BJ (cell line): ENCODE data around the gene PUS1. TPM values are rescaled to one million over a fixed set of nuclear protein-coding genes. Genes with fewer than 3 reads are reported as not detected.

ENCODE experiments used
- CTCF ChIA-PET: fragments of 350-600 bp; formaldehyde crosslinking; extraction: SDS; loops from one replicate; lab custom pipeline; 2021; ENCODE audit warnings: antibody characterized with exemption, inconsistent platforms; lab: Yijun Ruan, JAX
- POLR2A ChIA-PET: fragments of 300-600 bp; sonication (Branson Sonifier 250); formaldehyde crosslinking; extraction: SDS; loops from one replicate; lab custom pipeline; 2021; ENCODE audit warnings: antibody characterized with exemption; lab: Charles Lee
- DNase-seq: peaks from one replicate; pipeline ENCODE4 v3.0.0-alpha.2; 2011; ENCODE audit warnings: low read depth
- H3K27me3 ChIP-seq: 2 replicates; pipeline ENCODE4 v1.6.0; 2011; ENCODE audit warnings: low read length; ENCODE audit not compliant: control insufficient read depth, insufficient read depth
- H3K36me3 ChIP-seq: 2 replicates; pipeline ENCODE4 v1.5.1; 2011; ENCODE audit warnings: low read length; ENCODE audit not compliant: control insufficient read depth, insufficient read depth
- H3K4me3 ChIP-seq: 2 replicates; pipeline ENCODE4 v1.5.1; 2011; ENCODE audit warnings: low read depth, mild to moderate bottlenecking, control low read depth, low read length
- polyA plus RNA-seq: library from polyadenylated mRNA; depleted of rRNA; stranded (reverse); fragments of >200 nt; gene quantifications from 2 replicates; pipeline ENCODE4 v1.2.3, GENCODE V29; 2011
- TF ChIP-seq, protein P1 (sequence below): IDR thresholded peaks from 2 replicates; pipeline ENCODE4 v1.5.1; 2011; ENCODE audit warnings: low read depth, mild to moderate bottlenecking, control low read depth, inconsistent platforms, low read length, moderate library complexity; ENCODE audit not compliant: insufficient read depth

PUS1 gene
- polyA plus RNA-seq, 1 experiment, result 21.2 TPM

DNA sequence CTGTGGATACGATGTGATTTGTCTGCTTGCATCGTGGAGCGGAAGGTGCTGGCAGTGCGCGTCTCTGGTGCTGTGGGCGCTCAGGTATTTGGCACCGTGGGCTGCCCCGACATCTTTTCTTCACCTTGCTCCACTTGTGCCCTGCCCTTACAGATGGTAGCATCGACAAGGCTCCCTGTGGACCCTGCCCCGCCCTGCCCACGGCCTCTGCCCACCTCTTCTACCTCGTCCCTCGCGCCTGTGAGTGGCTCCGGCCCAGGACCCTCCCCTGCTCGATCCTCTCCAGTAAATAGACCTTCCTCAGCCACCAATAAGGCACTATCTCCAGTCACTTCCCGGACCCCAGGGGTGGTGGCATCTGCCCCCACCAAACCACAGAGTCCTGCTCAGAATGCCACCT is 57.3 kb downstream of the PUS1 start:
- POLR2A ChIA-PET, result no interaction called here

DNA sequence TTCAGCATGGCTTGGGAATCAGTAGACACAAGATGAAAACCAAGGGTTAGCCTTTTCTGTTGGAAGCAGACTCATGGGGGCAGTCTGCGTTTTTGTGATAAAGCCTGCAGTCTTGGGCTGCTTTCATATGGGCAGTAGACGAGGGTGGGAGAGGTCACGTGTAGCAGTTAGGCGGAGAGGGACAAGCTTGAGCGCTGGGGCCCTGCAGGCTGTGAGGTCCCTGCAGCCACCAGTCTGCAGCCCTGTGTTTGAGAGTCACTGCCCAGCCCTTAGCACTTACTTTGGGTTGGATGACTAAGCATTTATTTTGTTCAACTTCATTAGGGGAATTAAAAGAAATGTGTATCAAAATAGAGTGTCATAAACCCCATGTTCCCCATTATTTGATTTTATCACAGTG is 57.8 kb downstream of the PUS1 start:
- peaks cover 31% of the 10 kb centered on the region for H3K36me3 ChIP-seq

More for the DNA sequence above, 57.3 kb downstream of the PUS1 start:
- CTCF ChIA-PET, result no interaction called here
- Histone ChIP-seq H3K36me3 (peaks cover 33% of the 10 kb centered on the region), H3K27me3 (no peaks in the 10 kb centered on the region), H3K4me3 (no peak overlapping the region)
- TF ChIP-seq, protein P1, sequence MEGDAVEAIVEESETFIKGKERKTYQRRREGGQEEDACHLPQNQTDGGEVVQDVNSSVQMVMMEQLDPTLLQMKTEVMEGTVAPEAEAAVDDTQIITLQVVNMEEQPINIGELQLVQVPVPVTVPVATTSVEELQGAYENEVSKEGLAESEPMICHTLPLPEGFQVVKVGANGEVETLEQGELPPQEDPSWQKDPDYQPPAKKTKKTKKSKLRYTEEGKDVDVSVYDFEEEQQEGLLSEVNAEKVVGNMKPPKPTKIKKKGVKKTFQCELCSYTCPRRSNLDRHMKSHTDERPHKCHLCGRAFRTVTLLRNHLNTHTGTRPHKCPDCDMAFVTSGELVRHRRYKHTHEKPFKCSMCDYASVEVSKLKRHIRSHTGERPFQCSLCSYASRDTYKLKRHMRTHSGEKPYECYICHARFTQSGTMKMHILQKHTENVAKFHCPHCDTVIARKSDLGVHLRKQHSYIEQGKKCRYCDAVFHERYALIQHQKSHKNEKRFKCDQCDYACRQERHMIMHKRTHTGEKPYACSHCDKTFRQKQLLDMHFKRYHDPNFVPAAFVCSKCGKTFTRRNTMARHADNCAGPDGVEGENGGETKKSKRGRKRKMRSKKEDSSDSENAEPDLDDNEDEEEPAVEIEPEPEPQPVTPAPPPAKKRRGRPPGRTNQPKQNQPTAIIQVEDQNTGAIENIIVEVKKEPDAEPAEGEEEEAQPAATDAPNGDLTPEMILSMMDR, result no peak
- no peak for DNase-seq

DNA sequence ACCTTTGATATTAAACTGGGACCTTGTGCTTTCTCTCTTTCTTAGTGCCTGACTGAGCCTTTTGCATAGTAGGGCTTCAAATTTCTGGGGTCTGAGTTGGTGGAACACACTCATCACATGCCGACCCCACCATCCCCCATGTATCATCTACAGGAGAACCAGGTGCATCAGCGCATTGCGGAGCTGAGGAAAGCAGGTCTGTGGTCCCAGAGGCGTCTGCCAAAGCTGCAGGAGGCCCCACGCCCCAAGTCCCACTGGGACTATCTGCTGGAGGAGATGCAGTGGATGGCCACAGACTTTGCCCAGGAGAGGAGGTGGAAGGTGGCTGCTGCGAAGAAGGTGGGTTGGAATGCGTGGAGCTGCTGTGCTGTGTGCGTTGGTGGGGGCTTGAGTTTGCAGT is 58.5 kb downstream of the PUS1 start:
- ChIA-PET POLR2A (no interaction called here), CTCF (interaction anchor here (3.9 kb wide), 1 partner anchor 13 kb away, joined by 11 read pairs; no protein-coding TSS in a partner anchor)
- Histone ChIP-seq H3K36me3 (peaks cover 32% of the 10 kb centered on the region), H3K4me3 (no peak overlapping the region), H3K27me3 (no peaks in the 10 kb centered on the region)
- no peak for DNase-seq
- TF ChIP-seq, protein P1, result no peak

More for the DNA sequence above, 57.8 kb downstream of the PUS1 start:
- POLR2A ChIA-PET, result no interaction called here
- no peak overlapping the region for H3K4me3 ChIP-seq
- CTCF ChIA-PET, result interaction anchor here (3.9 kb wide), 1 partner anchor 13 kb away, joined by 11 read pairs; no protein-coding TSS in a partner anchor
- TF ChIP-seq, protein P1, result no peak
- no peaks in the 10 kb centered on the region for H3K27me3 ChIP-seq
- DNase-seq, result no peak

DNA sequence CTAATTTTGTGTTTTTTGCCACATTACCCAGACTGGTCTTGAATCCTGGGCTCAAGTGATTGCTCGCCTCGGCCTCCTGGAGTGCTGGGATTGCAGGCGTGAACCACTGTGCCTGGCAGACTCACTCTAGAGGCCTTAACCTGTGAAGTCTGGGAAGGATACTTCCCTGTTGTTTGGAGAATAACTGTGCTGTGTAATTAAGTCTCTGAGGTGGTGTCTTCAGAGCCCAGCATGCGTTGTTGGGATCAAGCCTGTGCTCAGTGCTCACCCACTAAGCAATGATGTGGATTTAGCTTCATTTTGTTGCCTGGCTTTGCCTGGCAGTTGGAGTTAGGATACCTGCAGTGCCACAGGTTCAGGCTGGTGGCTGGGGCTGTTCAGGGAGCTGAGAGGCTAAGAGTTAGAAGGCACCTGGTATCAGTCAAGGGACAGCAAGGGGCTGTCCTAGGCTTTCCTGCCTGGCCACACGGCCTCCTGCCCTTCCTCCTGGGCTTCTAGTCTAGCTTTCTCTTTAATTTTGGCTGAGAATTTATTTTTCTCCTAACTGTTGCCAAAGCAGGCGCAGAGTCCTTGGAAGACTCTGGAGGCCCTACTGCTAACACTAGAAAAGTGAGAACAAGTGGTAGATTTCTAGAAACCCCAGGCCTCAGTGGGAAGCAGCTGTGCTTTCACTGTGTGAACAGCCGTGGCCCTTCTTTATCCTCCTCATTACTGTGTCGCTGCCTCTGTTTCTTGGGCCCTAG is 59.1 kb downstream of the PUS1 start:
- Histone ChIP-seq H3K27me3 (no peaks in the 10 kb centered on the region), H3K36me3 (peaks cover 34% of the 10 kb centered on the region), H3K4me3 (no peak overlapping the region)
- TF ChIP-seq, protein P1, result no peak
- CTCF ChIA-PET, result interaction anchor here (3.9 kb wide), 1 partner anchor 12 kb away, joined by 11 read pairs; no protein-coding TSS in a partner anchor
- no peak for DNase-seq
- POLR2A ChIA-PET, result no interaction called here

DNA sequence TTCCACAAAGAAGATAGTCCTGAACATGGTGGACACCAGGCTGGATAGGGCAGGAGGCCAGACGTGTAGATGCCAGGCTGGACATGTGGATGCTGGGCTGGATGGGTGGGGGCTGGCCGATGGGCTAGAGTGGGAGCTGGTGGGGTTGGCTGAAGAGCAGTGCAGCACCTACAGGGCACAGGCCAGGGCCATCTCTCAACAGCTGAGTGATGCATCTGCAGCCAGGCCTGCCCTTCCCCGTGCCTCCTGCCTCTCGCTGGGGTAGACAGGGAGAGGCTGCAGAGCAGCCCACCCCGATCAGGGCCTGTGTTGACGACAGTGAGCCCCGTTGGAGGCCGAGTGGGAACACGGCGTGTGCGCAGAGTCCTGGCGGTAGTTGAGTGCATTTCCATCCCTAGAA is 59.9 kb downstream of the PUS1 start:
- TF ChIP-seq, protein P1, result no peak
- Histone ChIP-seq H3K4me3 (no peak overlapping the region), H3K36me3 (peaks cover 36% of the 10 kb centered on the region), H3K27me3 (no peaks in the 10 kb centered on the region)
- POLR2A ChIA-PET, result no interaction called here
- CTCF ChIA-PET, result interaction anchor here (3.9 kb wide), 1 partner anchor 11 kb away, joined by 11 read pairs; no protein-coding TSS in a partner anchor
- no peak for DNase-seq
